DND-41 (cell line): ENCODE results near the gene GNAO1.

ENCODE experiments used
- ATAC-seq: fragments of 200-7000 bp; cut with Tn5 transposase; 3 replicates; pipeline ENCODE4 v1.9.1; 2021; ENCODE audit warnings: low read depth; ENCODE audit not compliant: insufficient read depth
- DNase-seq: peaks from one replicate; pipeline ENCODE4 v3.0.0-alpha.2; 2020
- H2AFZ ChIP-seq: 2 replicates; pipeline ENCODE4 v1.6.0; 2012; ENCODE audit warnings: low read depth, low read length
- H3K27ac ChIP-seq: 2 replicates; pipeline ENCODE4 v1.5.1; 2012; ENCODE audit warnings: low read length, inconsistent platforms
- H3K27me3 ChIP-seq: fragments of 200-600 bp; sonication (generic); 2 replicates; pipeline ENCODE4 v1.6.0; 2012; ENCODE audit warnings: low read length, mild to moderate bottlenecking, inconsistent platforms; ENCODE audit not compliant: insufficient read depth, poor library complexity
- H3K36me3 ChIP-seq: 2 replicates; pipeline ENCODE4 v1.5.1; 2012; ENCODE audit warnings: low read length, inconsistent platforms; ENCODE audit not compliant: insufficient read depth
- H3K4me1 ChIP-seq: 2 replicates; pipeline ENCODE4 v1.5.1; 2012; ENCODE audit warnings: mild to moderate bottlenecking, low read length; ENCODE audit not compliant: insufficient read depth
- H3K4me2 ChIP-seq: 2 replicates; pipeline ENCODE4 v1.6.0; 2012; ENCODE audit warnings: mild to moderate bottlenecking, moderate library complexity, low read length, inconsistent platforms; ENCODE audit not compliant: insufficient read depth
- H3K4me3 ChIP-seq, 2 experiments: fragments of 200-600 bp in 1 of 2; shearing (Covaris generic) in 1 of 2; 2 replicates each; pipeline ENCODE4 v1.5.1; 2012 to 2016; ENCODE audit warnings: inconsistent platforms in 2 of 2, low read length in 2 of 2, mild to moderate bottlenecking in 2 of 2, low read depth in 1 of 2, moderate library complexity in 1 of 2
- H3K79me2 ChIP-seq: 2 replicates; pipeline ENCODE4 v1.6.0; 2012; ENCODE audit warnings: low read length, inconsistent platforms; ENCODE audit not compliant: insufficient read depth
- H3K9ac ChIP-seq: 2 replicates; pipeline ENCODE4 v1.6.0; 2012; ENCODE audit warnings: low read depth, mild to moderate bottlenecking, inconsistent platforms, low read length, moderate library complexity
- H3K9me3 ChIP-seq: 2 replicates; pipeline ENCODE4 v1.5.1; 2012; ENCODE audit warnings: low read length, moderate library complexity, mild to moderate bottlenecking, inconsistent platforms; ENCODE audit not compliant: insufficient read depth, severe bottlenecking
- H4K20me1 ChIP-seq: 2 replicates; pipeline ENCODE4 v1.6.0; 2012; ENCODE audit warnings: low read length; ENCODE audit not compliant: insufficient read depth
- EZH2 ChIP-seq: IDR thresholded peaks from 3 replicates; pipeline ENCODE4 v1.6.1; 2012; ENCODE audit warnings: borderline replicate concordance, low read depth, mild to moderate bottlenecking, moderate library complexity, low read length, inconsistent platforms; ENCODE audit not compliant: severe bottlenecking
- TF ChIP-seq, protein P1 (sequence below): IDR thresholded peaks from 2 replicates; pipeline ENCODE4 v1.5.1; 2012; ENCODE audit warnings: borderline replicate concordance, low read length, moderate library complexity, mild to moderate bottlenecking; ENCODE audit not compliant: poor library complexity, severe bottlenecking; ENCODE audit errors: extremely low read depth

The GNAO1 gene

GRCh38 chr16:56255904-56256303 is 64.6 kb downstream of the GNAO1 start:
- Histone ChIP-seq H3K4me1 (peaks cover 19% of the 10 kb centered on the region), H2AFZ (no peak overlapping the region)
- peak; percentile 56; the same call in 1 of the 3 replicates for ATAC-seq

DNA sequence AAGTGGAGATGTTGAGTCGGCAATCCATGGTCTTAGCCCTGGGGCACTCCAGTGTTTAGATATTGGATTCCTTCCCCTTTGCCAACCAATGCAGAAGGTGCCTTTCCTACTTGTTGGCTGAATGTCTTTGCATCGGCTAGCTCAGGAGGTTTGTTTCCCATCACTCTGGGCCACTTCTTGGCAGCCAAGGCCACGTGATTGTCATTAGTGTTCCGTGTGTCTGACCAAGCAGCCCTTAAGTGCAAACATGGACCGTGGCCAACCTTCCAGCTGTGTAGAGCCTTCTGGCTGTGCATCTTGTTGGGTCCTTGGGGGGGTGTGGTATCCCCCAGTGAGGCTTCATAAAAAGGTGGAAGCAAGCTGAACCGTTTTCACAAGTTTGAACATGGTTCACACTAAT is 66.0 kb downstream of the GNAO1 start:
- H3K9me3 ChIP-seq, result no peaks in the 10 kb centered on the region
- H2AFZ ChIP-seq, result no peak overlapping the region
- H3K79me2 ChIP-seq, result peaks cover 4% of the 10 kb centered on the region; the same call in 1 of the 2 replicates
- no peaks in the 10 kb centered on the region for H3K27me3 ChIP-seq
- H3K4me3 ChIP-seq, result no peak overlapping the region
- H3K9ac ChIP-seq, result no peak overlapping the region
- no peak for ATAC-seq
- H3K4me1 ChIP-seq, result peaks cover 32% of the 10 kb centered on the region
- no peak overlapping the region for H3K27ac ChIP-seq
- no peaks in the 10 kb centered on the region for H3K36me3 ChIP-seq
- TF ChIP-seq, protein P1, sequence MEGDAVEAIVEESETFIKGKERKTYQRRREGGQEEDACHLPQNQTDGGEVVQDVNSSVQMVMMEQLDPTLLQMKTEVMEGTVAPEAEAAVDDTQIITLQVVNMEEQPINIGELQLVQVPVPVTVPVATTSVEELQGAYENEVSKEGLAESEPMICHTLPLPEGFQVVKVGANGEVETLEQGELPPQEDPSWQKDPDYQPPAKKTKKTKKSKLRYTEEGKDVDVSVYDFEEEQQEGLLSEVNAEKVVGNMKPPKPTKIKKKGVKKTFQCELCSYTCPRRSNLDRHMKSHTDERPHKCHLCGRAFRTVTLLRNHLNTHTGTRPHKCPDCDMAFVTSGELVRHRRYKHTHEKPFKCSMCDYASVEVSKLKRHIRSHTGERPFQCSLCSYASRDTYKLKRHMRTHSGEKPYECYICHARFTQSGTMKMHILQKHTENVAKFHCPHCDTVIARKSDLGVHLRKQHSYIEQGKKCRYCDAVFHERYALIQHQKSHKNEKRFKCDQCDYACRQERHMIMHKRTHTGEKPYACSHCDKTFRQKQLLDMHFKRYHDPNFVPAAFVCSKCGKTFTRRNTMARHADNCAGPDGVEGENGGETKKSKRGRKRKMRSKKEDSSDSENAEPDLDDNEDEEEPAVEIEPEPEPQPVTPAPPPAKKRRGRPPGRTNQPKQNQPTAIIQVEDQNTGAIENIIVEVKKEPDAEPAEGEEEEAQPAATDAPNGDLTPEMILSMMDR, result no peak
- TF ChIP-seq EZH2, result no peak
- H4K20me1 ChIP-seq, result 0 out of 2 replicates have a peak, but pooled peaks cover 2% of the 10 kb centered on the region
- H3K4me2 ChIP-seq, result no peak overlapping the region
- DNase-seq, result no peak

More at GRCh38 chr16:56255904-56256303, 64.6 kb downstream of the GNAO1 start:
- no peak overlapping the region for H3K9ac ChIP-seq
- H3K27ac ChIP-seq, result no peak overlapping the region
- no peak for TF ChIP-seq EZH2
- TF ChIP-seq, protein P1, result no peak
- no peak overlapping the region for H3K4me2 ChIP-seq
- H3K9me3 ChIP-seq, result no peaks in the 10 kb centered on the region
- H4K20me1 ChIP-seq, result 0 out of 2 replicates have a peak, but pooled peaks cover 3% of the 10 kb centered on the region
- H3K79me2 ChIP-seq, result peaks cover 4% of the 10 kb centered on the region; the same call in 1 of the 2 replicates
- no peaks in the 10 kb centered on the region for H3K27me3 ChIP-seq
- no peaks in the 10 kb centered on the region for H3K36me3 ChIP-seq
- no peak for DNase-seq
- no peak overlapping the region for H3K4me3 ChIP-seq

DNA sequence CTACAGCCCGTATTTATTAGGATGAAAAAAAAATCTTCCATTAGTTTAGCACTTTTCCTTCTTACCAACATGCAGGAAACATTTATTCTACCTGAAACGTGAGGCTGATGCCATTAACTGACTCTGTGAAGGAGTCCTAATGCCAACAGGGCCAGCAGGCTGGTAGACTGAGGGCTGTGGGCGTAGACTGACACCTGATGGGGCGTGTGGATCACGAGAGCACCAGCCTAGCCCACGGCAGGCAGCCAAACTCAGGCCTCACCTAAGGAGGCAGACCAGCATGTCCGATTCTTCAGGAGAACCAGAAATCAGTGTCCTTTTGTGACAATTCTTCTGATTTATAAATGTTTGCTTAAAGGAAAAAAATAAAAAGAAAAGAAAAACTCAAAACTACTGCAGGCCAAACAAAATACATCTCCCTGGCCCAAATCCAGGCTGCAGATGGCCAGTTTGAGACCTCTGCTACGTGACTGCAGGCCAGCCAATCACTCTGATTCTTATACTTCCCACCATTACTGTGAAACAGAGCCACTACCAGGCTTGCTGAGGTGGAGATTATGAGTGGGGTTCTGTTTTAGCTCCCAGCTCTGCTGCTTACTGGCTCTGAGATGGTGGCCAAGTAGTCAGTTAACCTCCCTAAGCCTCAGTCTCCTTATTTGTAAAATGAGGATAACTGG is 66.5 kb downstream of the GNAO1 start:
- no peaks in the 10 kb centered on the region for H4K20me1 ChIP-seq
- no peak overlapping the region for H3K27ac ChIP-seq
- no peaks in the 10 kb centered on the region for H3K9me3 ChIP-seq
- no peak overlapping the region for H2AFZ ChIP-seq
- no peak overlapping the region for H3K4me3 ChIP-seq
- no peak for TF ChIP-seq EZH2
- TF ChIP-seq, protein P1, result no peak
- no peak overlapping the region for H3K4me2 ChIP-seq
- H3K27me3 ChIP-seq, result no peaks in the 10 kb centered on the region
- no peak for DNase-seq
- no peak for ATAC-seq
- H3K79me2 ChIP-seq, result peaks cover 4% of the 10 kb centered on the region; the same call in 1 of the 2 replicates
- peaks cover 38% of the 10 kb centered on the region for H3K4me1 ChIP-seq
- no peak overlapping the region for H3K9ac ChIP-seq
- H3K36me3 ChIP-seq, result no peaks in the 10 kb centered on the region
